ENCODE results near the gene AMIGO3. TPM values are rescaled to one million over a fixed set of nuclear protein-coding genes. Genes with fewer than 3 reads are reported as not detected.

The AMIGO3 gene
- total and polyA plus RNA-seq, 9 donors = 0.22 to 2.0 (median 0.34) TPM; not detected in 4

- DNase-seq = no peak
- WGBS, 3 donors = 71 to 74% (median 73%) methylated on average over 5 to 7 of the region's 7 CpGs
These were observed 6.7 kb downstream of the AMIGO3 start for GRCh38 chr3:49712631-49713317.

GRCh38 chr3:49712166-49712565 lies 7.3 kb downstream of the AMIGO3 start:
- no peaks in the 10 kb centered on the region for H3K4me1 ChIP-seq (ENCODE audit: insufficient read depth)
- no peaks in the 10 kb centered on the region for H3K9me3 ChIP-seq
- H3K27ac ChIP-seq = no peak overlapping the region
- DNase-seq = no peak
- TF ChIP-seq CTCF (IDR thresholded peaks at IDR 0.05) (no peak), POLR2A (IDR thresholded peaks at IDR 0.05) (no peak), EP300 (IDR thresholded peaks at IDR 0.05) (no peak)
- intact Hi-C loops (cut with DNase I) = loop anchor here in 1 of 4 donors (10.0 kb wide), 1 partner anchor 133 kb away; no protein-coding TSS in a partner anchor
- WGBS, 3 donors = 93 to 94% (median 93%) methylated on average over 10 to 11 of the region's 11 CpGs
- H3K27me3 ChIP-seq = no peaks in the 10 kb centered on the region
- no peak overlapping the region for H3K4me3 ChIP-seq
- no peaks in the 10 kb centered on the region for H3K36me3 ChIP-seq

More at GRCh38 chr3:49712631-49713317, 6.7 kb downstream of the AMIGO3 start:
- H3K36me3 ChIP-seq = no peaks in the 10 kb centered on the region
- no peaks in the 10 kb centered on the region for H3K27me3 ChIP-seq
- no peaks in the 10 kb centered on the region for H3K9me3 ChIP-seq
- no peak for TF ChIP-seq POLR2A (IDR thresholded peaks at IDR 0.05)
- TF ChIP-seq CTCF (IDR thresholded peaks at IDR 0.05) = no peak
- no peak for TF ChIP-seq EP300 (IDR thresholded peaks at IDR 0.05)
- no peaks in the 10 kb centered on the region for H3K4me1 ChIP-seq (ENCODE audit: insufficient read depth)
- intact Hi-C loops (cut with DNase I) = loop anchor here in 1 of 4 donors (10.0 kb wide), 1 partner anchor 132 kb away; no protein-coding TSS in a partner anchor
- no peak overlapping the region for H3K27ac ChIP-seq
- H3K4me3 ChIP-seq = no peak overlapping the region

- Histone ChIP-seq H3K27me3 (no peaks in the 10 kb centered on the region), H3K4me3 (no peak overlapping the region), H3K9me3 (no peaks in the 10 kb centered on the region), H3K4me1 (ENCODE audit: insufficient read depth) (no peaks in the 10 kb centered on the region), H3K27ac (no peak overlapping the region), H3K36me3 (no peaks in the 10 kb centered on the region)
- WGBS, 3 donors = 92 to 97% (median 97%) methylated on average over 5 of the region's 5 CpGs
- intact Hi-C loops (cut with DNase I) = loop anchor here in 1 of 4 donors (10.0 kb wide), 1 partner anchor 133 kb away; no protein-coding TSS in a partner anchor
- TF ChIP-seq POLR2A (IDR thresholded peaks at IDR 0.05) = no peak
- no peak for TF ChIP-seq EP300 (IDR thresholded peaks at IDR 0.05)
- no peak for TF ChIP-seq CTCF (IDR thresholded peaks at IDR 0.05)
- DNase-seq = no peak
These were observed 8.0 kb downstream of the AMIGO3 start for GRCh38 chr3:49711489-49711888.

GRCh38 chr3:49709852-49710251 lies 9.6 kb downstream of the AMIGO3 start:
- Histone ChIP-seq H3K4me3 (no peak overlapping the region), H3K36me3 (no peaks in the 10 kb centered on the region), H3K4me1 (ENCODE audit: insufficient read depth) (no peaks in the 10 kb centered on the region), H3K9me3 (no peaks in the 10 kb centered on the region), H3K27me3 (no peaks in the 10 kb centered on the region), H3K27ac (no peak overlapping the region)
- intact Hi-C loops (cut with DNase I) = loop anchor here in 1 of 4 donors (10.0 kb wide), 2 partner anchors 135 to 195 kb away; partner anchors contain the start of gene MST1R
- TF ChIP-seq EP300 (IDR thresholded peaks at IDR 0.05) = no peak
- no peak for TF ChIP-seq POLR2A (IDR thresholded peaks at IDR 0.05)
- no peak for TF ChIP-seq CTCF (IDR thresholded peaks at IDR 0.05)
- 93 to 97% (median 94%) methylated on average over 8 of the region's 8 CpGs for WGBS, 3 donors
- no peak for DNase-seq
